Endothelial cell of umbilical vein (primary cell): Measurements from ENCODE around the gene EVC2. TPM values are rescaled to one million over a fixed set of nuclear protein-coding genes. Genes with fewer than 3 reads are reported as not detected.

ENCODE experiments used
- BruUV-seq: library from RNA; stranded (reverse); fragments of 400-500 nt; replicated peaks from 2 replicates; lab custom pipeline; 2021; lab: Mats Ljungman, UMichigan
- CTCF ChIA-PET: fragments of 300-600, 350-600 bp; sonication (Branson Sonifier 250); formaldehyde crosslinking; loops from one replicate; lab custom pipeline; 2021; ENCODE audit warnings: antibody characterized with exemption, inconsistent platforms; lab: Charles Lee
- POLR2A ChIA-PET: fragments of 300-600, 350-600 bp; sonication (Branson Sonifier 250); formaldehyde crosslinking; loops from one replicate; lab custom pipeline; 2021; ENCODE audit warnings: antibody characterized with exemption, inconsistent platforms; lab: Charles Lee
- DNase-seq: peaks from one replicate; pipeline ENCODE4 v3.0.0-alpha.2; 2011; ENCODE audit warnings: low read depth, low spot score
- FAIRE-seq: peaks from 2 replicates; lab custom pipeline; 2011; peaks lifted over from hg19 to GRCh38; lab: Jason Lieb, UNC
- H2AFZ ChIP-seq: 2 replicates; pipeline ENCODE4 v1.6.0; 2012; ENCODE audit warnings: low read depth, low read length, control low read depth, inconsistent platforms
- H3K27ac ChIP-seq: 2 replicates; pipeline ENCODE4 v1.5.1; 2011; ENCODE audit warnings: low read depth, mild to moderate bottlenecking, control low read depth, low read length, moderate library complexity; ENCODE audit not compliant: insufficient read depth
- H3K27me3 ChIP-seq, 2 experiments: 2 replicates each; pipeline versions ENCODE4 v1.6.0 to v1.6.1; 2011; ENCODE audit warnings: low read length in 2 of 2, mixed read lengths in 1 of 2; ENCODE audit not compliant: control insufficient read depth in 2 of 2, insufficient read depth in 2 of 2
- H3K36me3 ChIP-seq, 2 experiments: 2 replicates in 1 of 2; 3 replicates in 1 of 2; pipeline ENCODE4 v1.5.1; 2011; ENCODE audit warnings: low read length in 2 of 2, mild to moderate bottlenecking in 1 of 2, moderate library complexity in 1 of 2; ENCODE audit not compliant: control insufficient read depth in 2 of 2, insufficient read depth in 2 of 2; ENCODE audit errors: extremely low read depth in 1 of 2
- H3K4me1 ChIP-seq: 3 replicates; pipeline ENCODE4 v1.5.1; 2011; ENCODE audit warnings: mild to moderate bottlenecking, low read length; ENCODE audit not compliant: control insufficient read depth, insufficient read depth; ENCODE audit errors: extremely low read depth
- H3K4me2 ChIP-seq: 2 replicates; pipeline ENCODE4 v1.6.1; 2011; ENCODE audit warnings: low read length, control low read depth, mixed read lengths; ENCODE audit not compliant: insufficient read depth
- H3K4me3 ChIP-seq, 3 experiments: fragments of 200-600 bp in 1 of 3; sonication (generic), shearing (Covaris generic) in 1 of 3; replicated peaks in 1 of 3; 2 replicates each; pipeline ENCODE4 v1.5.1; 2011 to 2016; ENCODE audit warnings: control low read depth in 3 of 3, low read length in 3 of 3, mild to moderate bottlenecking in 2 of 3, inconsistent platforms in 1 of 3, low read depth in 1 of 3, moderate library complexity in 1 of 3; ENCODE audit not compliant: insufficient read depth in 1 of 3
- H3K79me2 ChIP-seq: 2 replicates; pipeline ENCODE4 v1.6.0; 2012; ENCODE audit warnings: low read length, inconsistent platforms; ENCODE audit not compliant: control insufficient read depth, insufficient read depth
- H3K9ac ChIP-seq: replicated peaks from 2 replicates; pipeline ENCODE3; 2011; ENCODE audit warnings: low read length, control low read depth; ENCODE audit not compliant: insufficient read depth; ENCODE audit errors: extremely low read depth
- H3K9me1 ChIP-seq: replicated peaks from 3 replicates; pipeline ENCODE4 v1.6.0; 2011; ENCODE audit warnings: mild to moderate bottlenecking, low read length; ENCODE audit not compliant: control insufficient read depth, insufficient read depth; ENCODE audit errors: extremely low read depth
- H3K9me3 ChIP-seq: replicated peaks from 2 replicates; pipeline ENCODE4 v1.5.1; 2012; ENCODE audit warnings: low read length, inconsistent platforms; ENCODE audit not compliant: control insufficient read depth, insufficient read depth
- H4K20me1 ChIP-seq: replicated peaks from 2 replicates; pipeline ENCODE3; 2011; ENCODE audit warnings: mild to moderate bottlenecking, low read length; ENCODE audit not compliant: control insufficient read depth, insufficient read depth; ENCODE audit errors: extremely low read depth
- EZH2 ChIP-seq: IDR thresholded peaks from 2 replicates; pipeline ENCODE4 v1.6.1; 2012; ENCODE audit warnings: borderline replicate concordance, low read depth, mild to moderate bottlenecking, moderate library complexity, low read length, inconsistent platforms; ENCODE audit not compliant: severe bottlenecking
- FOS ChIP-seq: IDR thresholded peaks from 2 replicates; pipeline ENCODE4 v1.6.1; 2011; ENCODE audit warnings: mild to moderate bottlenecking, low read length, moderate library complexity, borderline replicate concordance; ENCODE audit not compliant: insufficient read depth
- GATA2 ChIP-seq: IDR thresholded peaks from 2 replicates; pipeline ENCODE4 v1.7.0; 2011; ENCODE audit warnings: low read depth, mild to moderate bottlenecking, moderate library complexity, mixed read lengths, low read length; ENCODE audit not compliant: insufficient read length, insufficient read depth
- JUN ChIP-seq: IDR thresholded peaks from 2 replicates; pipeline ENCODE4 v1.6.1; 2011; ENCODE audit warnings: borderline replicate concordance, low read depth; ENCODE audit not compliant: insufficient read length, insufficient read depth
- MAX ChIP-seq: IDR thresholded peaks from 2 replicates; pipeline ENCODE4 v1.6.1; 2011; ENCODE audit not compliant: insufficient read depth, insufficient read length
- MYC ChIP-seq: IDR thresholded peaks from one replicate; pipeline ENCODE4 v1.6.1; 2011; ENCODE audit warnings: mild to moderate bottlenecking, low read depth, low read length
- POLR2A ChIP-seq: IDR thresholded peaks from 2 replicates; pipeline ENCODE4 v1.6.1; 2012; ENCODE audit warnings: low read depth, mild to moderate bottlenecking, control low read depth, low read length
- POLR2AphosphoS5 ChIP-seq: IDR thresholded peaks from 2 replicates; pipeline ENCODE4 v1.6.1; 2012; ENCODE audit warnings: low read depth, mild to moderate bottlenecking, control low read depth, low read length, moderate library complexity; ENCODE audit not compliant: insufficient read depth
- dilution Hi-C: fragments of 300-500 bp; cut with MboI; formaldehyde crosslinking; loops from one replicate; pipeline ENCODE4 v1.15.0; 2019; ENCODE audit warnings: low sequenced_read_pairs; ENCODE audit not compliant: extremely low pct_ligation_motif_present
- intact Hi-C: fragments of 100-400 bp; cut with micrococcal nuclease; formaldehyde crosslinking; loops from one replicate; pipeline ENCODE4 v1.10.0; 2022
- polyA plus RNA-seq, 4 experiments: library from polyadenylated mRNA; depleted of rRNA in 3 of 4; stranded (reverse) in 3 of 4; unstranded in 1 of 4; fragments of >200 nt; gene quantifications; 2 replicates each; pipeline versions ENCODE4 v1.2.1 to v1.2.3, GENCODE V29; 2011 to 2012; ENCODE audit warnings: missing spikeins in 1 of 4
- total RNA-seq: library from RNA; stranded (reverse); gene quantifications from 2 replicates; pipeline ENCODE4 v1.2.3, GENCODE V29; 2021
- TF ChIP-seq, protein P1 (sequence below), 2 donors: IDR thresholded peaks; 1 replicate in 1 of 2; 2 replicates in 1 of 2; pipeline ENCODE4 v1.5.1; 2011; ENCODE audit warnings: low read length in 2 of 2, mild to moderate bottlenecking in 2 of 2, moderate library complexity in 2 of 2, control low read depth in 1 of 2, inconsistent platforms in 1 of 2, low read depth in 1 of 2; ENCODE audit not compliant: insufficient read depth in 1 of 2; ENCODE audit errors: extremely low read depth in 1 of 2

Gene EVC2
- total and polyA plus RNA-seq, 2 donors (not counting 3 experiments of a cell fraction or from before 2014, with no cell fraction given), result 1.7 to 8.8 TPM

DNA sequence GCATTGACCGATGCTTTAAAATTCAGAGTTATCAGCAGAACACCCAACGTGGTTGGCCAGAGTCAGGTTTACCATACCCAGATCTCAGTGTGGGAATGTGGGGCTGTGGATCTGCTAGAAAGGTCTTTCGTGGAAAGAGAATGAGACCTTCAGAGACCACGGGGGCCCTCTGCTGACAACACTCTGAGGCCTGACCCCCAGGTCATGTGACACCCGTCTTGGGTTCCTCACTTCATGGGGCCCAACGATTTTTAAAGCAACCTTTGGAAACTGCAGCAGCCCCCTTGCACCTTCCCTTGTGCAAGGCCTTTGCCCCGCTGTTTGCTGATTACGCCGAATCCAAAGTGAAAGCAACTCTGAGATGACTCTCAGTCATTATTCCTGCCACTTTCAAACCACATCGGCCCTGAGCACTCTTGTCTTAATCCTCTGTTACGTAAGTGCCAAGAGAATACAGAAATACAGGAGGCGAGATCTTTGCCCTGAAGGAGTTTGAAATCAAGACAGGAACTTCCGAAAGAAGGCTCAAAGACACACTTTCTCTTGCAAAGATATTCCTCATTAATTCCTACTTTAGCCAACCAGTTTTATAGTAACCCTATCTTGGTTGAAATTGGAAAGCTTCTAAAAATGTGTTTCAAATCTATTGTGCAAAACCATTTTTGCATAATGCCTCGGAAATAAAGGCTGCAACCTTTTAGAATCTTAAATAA, 88.3 kb downstream of the EVC2 start:
- no peaks in the 10 kb centered on the region for H3K9me3 ChIP-seq
- H3K9ac ChIP-seq, result no peak overlapping the region
- intact Hi-C loops (no loop called here), dilution Hi-C loops (no loop called here)
- BruUV-seq, result no TSS peak
- H3K4me1 ChIP-seq, result no peaks in the 10 kb centered on the region
- H4K20me1 ChIP-seq, result no peaks in the 10 kb centered on the region
- FAIRE-seq (no peak), DNase-seq (no peak)
- CTCF ChIA-PET, result no interaction called here
- POLR2A ChIA-PET, result no interaction called here
- H3K36me3 ChIP-seq, result peaks cover 7 to 27% of the 10 kb centered on the region in 2 experiments
- no peak overlapping the region for H3K4me2 ChIP-seq
- H2AFZ ChIP-seq, result no peak overlapping the region
- no peak overlapping the region for H3K4me3 ChIP-seq
- no peaks in the 10 kb centered on the region for H3K79me2 ChIP-seq
- no peaks in the 10 kb centered on the region for H3K9me1 ChIP-seq
- H3K27ac ChIP-seq, result no peak overlapping the region
- TF ChIP-seq GATA2, result no peak
- H3K27me3 ChIP-seq, result no peaks in the 10 kb centered on the region

GRCh38 chr4:5618051-5618960, 90.1 kb downstream of the EVC2 start:
- H3K79me2 ChIP-seq, result no peaks in the 10 kb centered on the region
- CTCF ChIA-PET, result interaction anchor here (1.5 kb wide), 1 partner anchor 172 kb away, joined by 5 read pairs; no protein-coding TSS in a partner anchor
- dilution Hi-C loops (no loop called here), intact Hi-C loops (no loop called here)
- H4K20me1 ChIP-seq, result no peaks in the 10 kb centered on the region
- no peaks in the 10 kb centered on the region for H3K9me1 ChIP-seq
- DNase-seq (no peak), FAIRE-seq (no peak)
- TF ChIP-seq, protein P1, sequence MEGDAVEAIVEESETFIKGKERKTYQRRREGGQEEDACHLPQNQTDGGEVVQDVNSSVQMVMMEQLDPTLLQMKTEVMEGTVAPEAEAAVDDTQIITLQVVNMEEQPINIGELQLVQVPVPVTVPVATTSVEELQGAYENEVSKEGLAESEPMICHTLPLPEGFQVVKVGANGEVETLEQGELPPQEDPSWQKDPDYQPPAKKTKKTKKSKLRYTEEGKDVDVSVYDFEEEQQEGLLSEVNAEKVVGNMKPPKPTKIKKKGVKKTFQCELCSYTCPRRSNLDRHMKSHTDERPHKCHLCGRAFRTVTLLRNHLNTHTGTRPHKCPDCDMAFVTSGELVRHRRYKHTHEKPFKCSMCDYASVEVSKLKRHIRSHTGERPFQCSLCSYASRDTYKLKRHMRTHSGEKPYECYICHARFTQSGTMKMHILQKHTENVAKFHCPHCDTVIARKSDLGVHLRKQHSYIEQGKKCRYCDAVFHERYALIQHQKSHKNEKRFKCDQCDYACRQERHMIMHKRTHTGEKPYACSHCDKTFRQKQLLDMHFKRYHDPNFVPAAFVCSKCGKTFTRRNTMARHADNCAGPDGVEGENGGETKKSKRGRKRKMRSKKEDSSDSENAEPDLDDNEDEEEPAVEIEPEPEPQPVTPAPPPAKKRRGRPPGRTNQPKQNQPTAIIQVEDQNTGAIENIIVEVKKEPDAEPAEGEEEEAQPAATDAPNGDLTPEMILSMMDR (IDR thresholded peaks at IDR 0.05; ENCODE audit: extremely low read depth in 1 of 2, insufficient read depth in 1 of 2, low read depth in 1 of 2, low read length in 2 of 2), result no peak
- no peak for TF ChIP-seq MYC
- TF ChIP-seq EZH2, result no peak
- TF ChIP-seq JUN, result no peak
- no peak for TF ChIP-seq MAX
- TF ChIP-seq POLR2A, result no peak
- TF ChIP-seq POLR2AphosphoS5, result no peak
- TF ChIP-seq GATA2, result no peak
- no peak for TF ChIP-seq FOS
- no peak overlapping the region for H3K9ac ChIP-seq
- no peaks in the 10 kb centered on the region for H3K4me1 ChIP-seq
- POLR2A ChIA-PET, result no interaction called here
- no peak overlapping the region for H3K4me3 ChIP-seq
- H3K36me3 ChIP-seq, result peaks cover 4 to 27% of the 10 kb centered on the region in 2 experiments
- no peak overlapping the region for H2AFZ ChIP-seq
- BruUV-seq, result no TSS peak
- no peak overlapping the region for H3K4me2 ChIP-seq
- no peak overlapping the region for H3K27ac ChIP-seq
- H3K9me3 ChIP-seq, result no peaks in the 10 kb centered on the region
- H3K27me3 ChIP-seq, result no peaks in the 10 kb centered on the region
